Erythroblast (primary cell): Measurements from ENCODE around the gene NEGR1.

Experiments
- GATA1 ChIP-seq: IDR thresholded peaks from 2 replicates; pipeline ENCODE4 v1.6.1; 2011; ENCODE audit warnings: low read depth, mild to moderate bottlenecking, control low read depth, low read length, moderate library complexity
- POLR2A ChIP-seq: IDR thresholded peaks from 2 replicates; pipeline ENCODE4 v1.6.1; 2011; ENCODE audit warnings: mild to moderate bottlenecking, low read length

- TF ChIP-seq POLR2A (no peak), GATA1 (no peak)
These were observed 95.5 kb downstream of the NEGR1 start for GRCh38 chr1:72186733-72187307.
